Right lobe of liver (tissue), 6 donors: ENCODE data around the gene PEAK1. TPM values are rescaled to one million over a fixed set of nuclear protein-coding genes. Genes with fewer than 3 reads are reported as not detected.
A peak's percentile ranks its signal among the peaks of the same experiment; 100 is the strongest.

Source experiments
- ATAC-seq, 4 donors: fragments of 200-7000 bp; cut with Tn5 transposase; one replicate each; pipeline ENCODE4 v1.9.1; 2020; ENCODE audit warnings: mild to moderate bottlenecking in 4 of 4, moderate library complexity in 4 of 4
- DNase-seq, 3 donors: peaks; one replicate each; pipeline ENCODE4 v3.0.0-alpha.2; 2020
- H3K27ac ChIP-seq, 3 donors: fragments of 200-600 bp; one replicate each; pipeline ENCODE4 v1.8.0; 2022
- H3K27me3 ChIP-seq, 2 donors: fragments of 200-600 bp; one replicate each; pipeline ENCODE4 v1.8.0; 2022
- H3K36me3 ChIP-seq, 4 donors: fragments of 200-600 bp; sonication (generic) in 1 of 4; one replicate each; pipeline versions ENCODE4 v1.5.1 to v1.8.0; 2017 to 2022; ENCODE audit warnings: control low read depth in 1 of 4
- H3K4me1 ChIP-seq, 4 donors: fragments of 200-600 bp; sonication (generic) in 1 of 4; one replicate each; pipeline versions ENCODE4 v1.5.1 to v1.8.0; 2017 to 2022; ENCODE audit warnings: control low read depth in 1 of 4
- H3K4me3 ChIP-seq, 3 donors: fragments of 200-600 bp; one replicate each; pipeline ENCODE4 v1.8.0; 2022
- H3K9me3 ChIP-seq, 4 donors: fragments of 200-600 bp; sonication (generic) in 1 of 4; one replicate each; pipeline versions ENCODE4 v1.5.1 to v1.8.0; 2017 to 2022; ENCODE audit warnings: control low read depth in 1 of 4
- POLR2A ChIP-seq: fragments of 450-650 bp; IDR thresholded peaks from one replicate; pipeline ENCODE4 v1.6.1; 2017; ENCODE audit warnings: antibody characterized with exemption, mild to moderate bottlenecking
- WGBS: methylation state at CpG from one replicate; pipeline ENCODE4 v1.1.6; 2018; ENCODE audit warnings: low coverage, low lambda C conversion rate; ENCODE audit not compliant: insufficient coverage; ENCODE audit errors: missing lambda C conversion rate; 5-methylcytosine and 5-hydroxymethylcytosine counted together
- intact Hi-C, 2 donors: fragments of 100-400 bp; cut with DNase I; formaldehyde crosslinking; loops; one replicate each; pipeline versions ENCODE4 v1.11.2 to v1.14.1; 2022
- total RNA-seq, 6 experiments: library from RNA; depleted of rRNA in 2 of 6; stranded (reverse); fragments of >200 nt in 2 of 6; fragmentation: NEBNext Ultra II Directional in 3 of 6; extraction: Animal tissue kit (Norgen Biotek cat#: 25700) in 3 of 6; gene quantifications; one replicate each; pipeline versions ENCODE4 v1.1.0 to v1.2.4, GENCODE V29; 2016 to 2023
- TF ChIP-seq, protein P1 (sequence below), 4 donors: fragments of 200-600 bp in 3 of 4; fragments of 450-650 bp in 1 of 4; IDR thresholded peaks; one replicate each; pipeline versions ENCODE4 v1.5.1 to v1.8.0; 2016 to 2022; ENCODE audit warnings: antibody characterized with exemption in 4 of 4, mild to moderate bottlenecking in 2 of 4
- donor health status: DM: no; HTN: yes; CAD: no.
- donor health status: DM: no; HTN: no; CAD: no.
- donor health status: DM: no; HTN: no; CAD: no.
- donor health status: DM: no; HTN: yes; CAD: no.
- donor health status: DM: no; HTN: yes; CAD: no.

The PEAK1 gene
- total RNA-seq, 6 experiments from 2014 or later: 5.9 to 18.4 (median 10.1) TPM

DNA sequence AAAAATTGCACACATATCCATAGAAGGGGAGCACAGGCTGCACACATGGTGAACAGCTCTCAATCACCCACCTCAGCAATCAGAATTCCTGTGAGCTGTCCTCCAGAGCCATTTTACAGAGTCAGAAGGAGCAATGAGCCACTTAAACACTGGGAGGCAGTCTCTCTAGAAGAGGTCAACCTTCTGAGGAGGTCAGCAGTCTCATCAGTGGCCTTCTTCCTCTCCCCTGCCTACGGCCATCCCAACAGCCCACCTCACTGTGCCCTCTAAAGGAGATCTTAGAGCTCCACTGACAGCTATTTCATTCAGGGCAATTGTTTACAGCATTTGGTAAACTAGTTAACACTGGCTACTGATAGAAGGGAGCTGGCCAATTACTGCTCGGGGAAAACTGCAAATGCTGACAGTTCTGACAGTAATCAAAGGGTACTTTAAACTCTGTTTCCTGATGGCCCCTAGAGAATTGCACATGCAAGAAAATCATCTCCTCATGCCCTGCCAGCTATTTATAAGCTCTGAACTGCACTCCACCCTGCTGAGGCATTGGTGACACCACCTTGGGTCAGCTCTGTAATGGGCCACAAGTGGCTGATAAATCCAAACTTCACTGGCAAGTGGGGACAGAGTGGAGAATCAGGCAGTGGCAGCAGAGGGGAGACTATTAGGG, 306.9 kb downstream of the PEAK1 start:
- H3K27ac ChIP-seq: no peak overlapping the region

DNA sequence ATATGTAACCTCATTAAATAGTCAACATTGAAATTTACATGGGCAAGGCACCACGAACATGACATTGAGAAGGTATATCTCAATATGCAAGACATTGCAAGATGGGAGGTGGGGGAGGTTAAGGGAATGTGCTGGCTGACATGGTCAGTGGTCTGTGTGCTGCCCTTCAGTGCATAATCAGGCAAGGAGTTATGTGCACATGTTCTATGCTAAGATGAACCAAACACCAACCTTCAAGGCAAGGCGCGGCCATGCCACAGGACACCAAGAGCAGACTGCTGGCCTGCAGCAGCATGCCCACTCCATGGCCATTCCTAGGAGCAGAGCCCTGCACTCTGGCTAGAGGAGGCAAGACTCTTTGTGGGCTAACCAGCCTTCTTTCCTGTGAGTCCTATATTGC, 308.1 kb downstream of the PEAK1 start:
- H3K4me3 ChIP-seq: no peak overlapping the region
- H3K9me3 ChIP-seq: no peaks in the 10 kb centered on the region
- DNase-seq (no peak), ATAC-seq (no peak)
- H3K36me3 ChIP-seq: peaks cover 0 to 5% (median 0%) of the 10 kb centered on the region in 4 donors
- 89% methylated on average over 1 of the region's 3 CpGs for WGBS
- H3K27me3 ChIP-seq: no peaks in the 10 kb centered on the region
- intact Hi-C loops: loop anchor here in 1 of 2 donors (10.0 kb wide), 1 partner anchor 383 kb away; no protein-coding TSS in a partner anchor
- H3K27ac ChIP-seq: no peak overlapping the region
- no peaks in the 10 kb centered on the region for H3K4me1 ChIP-seq
- no peak for TF ChIP-seq POLR2A
- TF ChIP-seq, protein P1, sequence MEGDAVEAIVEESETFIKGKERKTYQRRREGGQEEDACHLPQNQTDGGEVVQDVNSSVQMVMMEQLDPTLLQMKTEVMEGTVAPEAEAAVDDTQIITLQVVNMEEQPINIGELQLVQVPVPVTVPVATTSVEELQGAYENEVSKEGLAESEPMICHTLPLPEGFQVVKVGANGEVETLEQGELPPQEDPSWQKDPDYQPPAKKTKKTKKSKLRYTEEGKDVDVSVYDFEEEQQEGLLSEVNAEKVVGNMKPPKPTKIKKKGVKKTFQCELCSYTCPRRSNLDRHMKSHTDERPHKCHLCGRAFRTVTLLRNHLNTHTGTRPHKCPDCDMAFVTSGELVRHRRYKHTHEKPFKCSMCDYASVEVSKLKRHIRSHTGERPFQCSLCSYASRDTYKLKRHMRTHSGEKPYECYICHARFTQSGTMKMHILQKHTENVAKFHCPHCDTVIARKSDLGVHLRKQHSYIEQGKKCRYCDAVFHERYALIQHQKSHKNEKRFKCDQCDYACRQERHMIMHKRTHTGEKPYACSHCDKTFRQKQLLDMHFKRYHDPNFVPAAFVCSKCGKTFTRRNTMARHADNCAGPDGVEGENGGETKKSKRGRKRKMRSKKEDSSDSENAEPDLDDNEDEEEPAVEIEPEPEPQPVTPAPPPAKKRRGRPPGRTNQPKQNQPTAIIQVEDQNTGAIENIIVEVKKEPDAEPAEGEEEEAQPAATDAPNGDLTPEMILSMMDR (IDR thresholded peaks at IDR 0.05): no peak

More for the DNA sequence above, 306.9 kb downstream of the PEAK1 start:
- peaks cover 0 to 5% (median 0%) of the 10 kb centered on the region in 4 donors for H3K36me3 ChIP-seq
- H3K4me3 ChIP-seq: no peak overlapping the region
- no peaks in the 10 kb centered on the region for H3K9me3 ChIP-seq
- no peak for DNase-seq
- H3K27me3 ChIP-seq: no peaks in the 10 kb centered on the region
- no peaks in the 10 kb centered on the region for H3K4me1 ChIP-seq
- intact Hi-C loops: loop anchor here in 1 of 2 donors (10.0 kb wide), 1 partner anchor 382 kb away; no protein-coding TSS in a partner anchor
- WGBS: 40% methylated on average over 1 of the region's 2 CpGs
- peak in 1 of 4 donors; percentile 28 for ATAC-seq
- no peak for TF ChIP-seq POLR2A

DNA sequence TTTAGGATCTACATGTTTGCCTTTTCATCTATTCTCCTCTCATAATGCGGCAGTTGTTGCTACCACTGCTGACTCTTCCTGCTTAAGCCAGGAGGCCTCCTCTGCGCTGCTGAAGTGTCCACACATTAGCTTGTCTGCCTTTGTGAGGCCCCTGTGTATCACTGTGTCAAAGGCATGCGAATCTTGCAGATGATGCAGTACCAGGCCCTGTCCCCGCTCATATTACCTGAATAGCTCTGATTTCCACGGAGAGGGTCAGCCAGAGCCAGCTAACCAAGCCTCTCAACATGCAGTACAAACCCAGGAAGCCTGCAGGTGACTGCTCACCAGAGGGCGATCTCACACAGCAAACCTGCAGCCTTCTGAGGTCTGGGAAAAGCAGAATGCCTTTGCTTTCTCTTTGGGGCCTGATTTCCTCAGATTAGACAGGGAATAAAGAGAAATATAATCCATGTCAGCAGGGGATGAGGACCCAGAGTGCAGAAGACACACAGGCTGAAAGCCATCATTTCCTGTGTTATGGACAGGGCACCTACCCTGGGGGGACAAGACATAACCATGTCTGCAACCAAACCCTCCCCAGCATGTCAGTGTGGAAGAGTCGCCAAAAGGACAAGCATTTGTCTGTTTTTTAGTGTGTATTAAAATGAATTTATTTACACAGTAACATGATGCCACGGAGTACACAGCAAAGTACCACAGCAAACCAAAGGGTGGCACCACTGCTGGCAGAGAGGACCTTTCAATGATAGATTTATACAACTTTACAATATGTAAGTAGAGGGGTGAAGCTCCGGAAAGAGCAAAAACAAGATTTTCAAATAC, 312.2 kb downstream of the PEAK1 start:
- peak in 2 of 3 donors; percentile 48 to 59 for DNase-seq
- Histone ChIP-seq H3K4me1 (no peaks in the 10 kb centered on the region), H3K27ac (no peak overlapping the region), H3K9me3 (no peaks in the 10 kb centered on the region), H3K4me3 (no peak overlapping the region), H3K27me3 (no peaks in the 10 kb centered on the region), H3K36me3 (no peaks in the 10 kb centered on the region)
- 40% methylated on average over 6 of the region's 9 CpGs for WGBS
- peak; percentile 79 to 88 (median 84) for ATAC-seq
- TF ChIP-seq, protein P1 (IDR thresholded peaks at IDR 0.05): peak; percentile 48 to 71 (median 58)
- no peak for TF ChIP-seq POLR2A
- intact Hi-C loops: no loop called here

DNA sequence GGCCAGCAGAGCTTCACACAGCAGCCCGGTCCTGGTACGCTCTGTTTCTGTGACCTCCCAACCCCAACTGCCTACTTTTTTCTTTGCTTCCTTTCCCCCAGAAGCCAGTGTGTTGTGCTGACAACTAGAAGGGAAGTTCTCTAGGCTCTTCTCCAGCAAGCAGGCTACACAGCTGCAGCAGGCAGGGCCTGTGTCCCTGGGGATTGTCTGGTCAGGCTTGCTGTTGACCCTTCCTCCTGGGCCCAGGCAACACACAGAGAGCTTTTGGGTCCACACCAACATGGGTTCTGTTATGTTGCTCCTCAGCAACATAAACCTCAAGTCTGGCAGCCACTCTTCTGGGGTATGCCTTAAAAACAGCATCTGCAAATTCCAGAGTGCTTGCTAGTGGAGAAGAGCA, 312.8 kb downstream of the PEAK1 start:
- peak; percentile 21 to 61 (median 52) for ATAC-seq
- Histone ChIP-seq H3K9me3 (no peaks in the 10 kb centered on the region), H3K4me1 (no peaks in the 10 kb centered on the region), H3K36me3 (no peaks in the 10 kb centered on the region), H3K4me3 (no peak overlapping the region), H3K27ac (no peak overlapping the region), H3K27me3 (no peaks in the 10 kb centered on the region)
- WGBS: no CpG with 5 or more reads among the region's 2 CpGs
- no peak for TF ChIP-seq POLR2A
- TF ChIP-seq, protein P1 (IDR thresholded peaks at IDR 0.05): no peak
- no peak for DNase-seq
- intact Hi-C loops: no loop called here

DNA sequence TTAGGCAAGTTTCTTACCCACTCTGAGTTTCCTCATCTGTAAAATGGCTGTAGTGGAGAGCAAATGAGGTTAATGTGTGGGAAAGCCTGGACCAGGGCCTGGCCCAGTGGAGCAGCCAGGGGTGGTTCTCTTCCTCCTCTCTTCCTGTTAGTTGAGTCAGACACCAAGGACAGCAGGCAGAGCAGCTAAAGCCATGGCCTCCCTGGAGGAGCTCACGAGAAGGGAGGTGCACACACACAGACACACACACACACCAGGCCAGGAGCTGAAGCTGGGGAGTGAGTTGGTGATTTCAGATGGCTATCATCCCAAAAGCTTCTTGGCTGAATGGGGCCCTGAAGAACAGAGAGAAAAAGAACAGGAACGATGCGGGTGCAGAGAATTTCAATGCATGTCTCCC, 315.7 kb downstream of the PEAK1 start:
- no peak for ATAC-seq

More for the DNA sequence above, 315.7 kb downstream of the PEAK1 start:
- H3K4me1 ChIP-seq: no peaks in the 10 kb centered on the region
- DNase-seq: no peak
- no peak overlapping the region for H3K4me3 ChIP-seq
- WGBS: 83% methylated on average over 2 of the region's 3 CpGs
- no peaks in the 10 kb centered on the region for H3K36me3 ChIP-seq
- H3K27me3 ChIP-seq: no peaks in the 10 kb centered on the region
- TF ChIP-seq, protein P1 (IDR thresholded peaks at IDR 0.05): no peak
- TF ChIP-seq POLR2A: no peak
- H3K27ac ChIP-seq: no peak overlapping the region
- intact Hi-C loops: no loop called here
- no peaks in the 10 kb centered on the region for H3K9me3 ChIP-seq
